HG03060 (cell line): Measurements from ENCODE around the gene KCNJ5.

Source experiments
- ATAC-seq: cut with Tn5 transposase; IDR thresholded peaks from one replicate; pipeline ENCODE4 v1.9.1; 2021; ENCODE audit warnings: low read depth, moderate number of reproducible peaks; ENCODE audit not compliant: unreplicated experiment

The KCNJ5 gene

DNA sequence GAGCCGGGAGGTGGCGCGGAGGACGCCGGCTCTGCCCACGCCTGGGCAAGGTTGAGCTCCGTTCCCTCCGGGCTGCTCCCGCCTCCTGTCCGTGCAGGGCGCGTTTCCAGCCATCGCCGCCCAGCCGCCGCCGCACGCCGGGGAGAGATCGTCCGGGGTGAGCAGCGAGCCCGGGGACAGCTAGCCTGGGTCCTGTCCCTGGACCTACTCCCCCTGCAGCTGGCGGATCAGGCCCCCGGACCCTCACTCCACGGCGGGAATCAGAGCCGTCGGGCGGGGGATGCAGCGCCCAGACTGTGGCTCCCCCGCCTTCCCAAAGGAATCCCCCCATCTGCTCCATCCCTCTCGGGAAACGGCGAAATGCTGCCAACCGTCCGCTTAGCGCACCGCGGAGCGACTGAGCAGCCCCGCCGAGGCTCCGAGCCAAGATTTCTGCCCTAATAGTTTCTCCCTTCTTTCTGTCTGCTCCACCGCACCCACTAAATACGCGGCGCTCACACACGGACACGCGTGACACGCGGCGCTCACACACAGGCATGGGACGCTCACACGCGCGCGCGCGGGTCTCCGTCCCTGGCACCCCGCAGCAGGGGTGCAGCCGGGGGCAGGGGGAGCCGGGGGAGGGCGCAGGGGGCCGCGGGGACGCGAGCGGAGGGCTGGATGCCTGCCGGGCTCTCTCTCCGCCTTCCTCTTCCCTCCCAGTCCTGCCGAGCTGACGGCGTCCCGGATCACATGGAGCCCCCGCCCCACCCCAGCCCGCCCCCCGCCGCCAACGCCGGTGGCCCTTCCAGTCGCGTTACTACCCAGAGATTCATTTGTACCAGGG lies at the start of gene KCNJ5:
TSS of gene KCNJ5 (plus strand) at position 814 of the 826 bp plus-strand sequence. CDS start 19,918 bp downstream, outside the sequence.
- no peak for ATAC-seq

- peak; percentile 62 for ATAC-seq
Observed at GRCh38 chr11:128841461-128842072, 49.6 kb upstream of the KCNJ5 start.

DNA sequence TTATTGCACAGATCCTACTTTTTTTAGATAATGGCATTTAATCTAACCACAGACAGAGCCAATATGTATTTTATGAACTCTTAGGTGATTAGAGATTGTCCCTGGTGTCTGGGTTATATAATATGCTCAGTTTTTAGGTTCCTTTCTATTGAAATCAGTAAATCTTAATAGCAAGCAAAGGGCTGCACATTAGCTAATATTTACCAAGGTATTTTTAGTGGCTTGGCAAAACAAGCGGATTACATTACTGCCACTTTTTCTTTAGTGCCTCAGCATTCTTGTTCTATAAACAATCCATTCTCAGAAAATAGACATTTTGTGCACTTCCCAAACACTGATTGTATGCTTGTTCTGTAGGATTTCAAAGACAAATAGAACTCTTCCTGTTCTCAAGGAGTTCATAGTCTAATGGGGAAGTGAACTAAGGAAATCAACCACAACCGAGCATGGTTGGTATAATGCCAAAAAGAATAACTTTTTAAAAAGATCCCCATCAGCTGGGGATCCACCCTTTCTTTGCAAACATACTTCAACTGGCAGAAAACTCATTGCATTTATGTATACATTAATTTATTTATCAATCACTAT lies 47.9 kb upstream of the KCNJ5 start:
- no peak for ATAC-seq

DNA sequence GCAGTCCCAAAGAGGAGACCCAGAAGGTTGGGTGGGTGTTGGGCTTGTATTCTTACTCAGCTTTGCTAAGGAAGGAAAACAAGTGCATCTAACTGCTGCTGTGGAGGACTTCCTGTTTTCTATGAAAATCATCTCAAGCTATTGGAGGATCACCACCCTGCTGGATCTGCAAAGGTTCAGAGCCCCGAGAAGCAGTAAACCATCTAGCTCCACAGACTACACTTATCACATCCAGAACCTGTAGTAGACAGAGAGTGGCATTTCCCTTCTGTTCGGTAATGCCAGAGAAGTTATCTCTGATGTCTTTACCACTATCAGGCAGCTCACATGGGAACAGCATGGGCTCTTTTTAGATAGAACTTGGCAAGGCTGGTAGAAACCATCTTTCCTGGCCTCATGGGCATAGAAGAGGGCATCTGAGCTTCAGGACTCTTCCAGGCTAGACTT lies 45.8 kb upstream of the KCNJ5 start:
- ATAC-seq = no peak

GRCh38 chr11:128846985-128847384 lies 44.2 kb upstream of the KCNJ5 start:
- no peak for ATAC-seq

DNA sequence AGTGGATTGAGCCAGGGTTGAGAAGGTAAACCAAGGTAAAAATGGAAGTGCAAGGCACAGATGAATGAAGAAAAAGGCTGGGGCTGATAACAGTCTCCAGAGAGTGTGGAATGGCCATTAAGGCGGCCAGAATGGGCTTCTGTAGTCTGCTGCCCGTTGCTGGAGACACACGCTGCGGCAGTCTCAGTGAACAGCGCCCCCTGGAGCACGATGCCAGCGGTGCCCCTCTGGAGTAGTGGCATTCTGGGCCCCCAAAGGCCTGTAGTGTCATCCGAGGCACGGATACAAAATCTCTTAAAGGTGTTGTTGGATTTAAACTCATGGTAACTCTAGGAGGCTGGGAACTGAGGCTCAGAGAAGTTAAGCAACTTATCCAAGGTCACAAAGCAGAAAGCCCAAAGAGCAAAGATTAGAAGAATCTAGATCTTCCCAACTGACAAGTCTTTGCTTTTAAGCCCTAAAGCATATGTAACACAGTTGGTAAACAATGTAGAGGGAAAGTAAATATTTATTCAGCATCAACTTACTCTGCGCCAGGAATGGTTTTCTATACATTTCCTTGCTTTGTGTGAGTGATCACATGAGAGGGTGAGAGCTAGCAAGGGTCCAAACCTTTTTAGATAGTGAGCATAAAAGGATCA lies 42.2 kb upstream of the KCNJ5 start:
- ATAC-seq = no peak

DNA sequence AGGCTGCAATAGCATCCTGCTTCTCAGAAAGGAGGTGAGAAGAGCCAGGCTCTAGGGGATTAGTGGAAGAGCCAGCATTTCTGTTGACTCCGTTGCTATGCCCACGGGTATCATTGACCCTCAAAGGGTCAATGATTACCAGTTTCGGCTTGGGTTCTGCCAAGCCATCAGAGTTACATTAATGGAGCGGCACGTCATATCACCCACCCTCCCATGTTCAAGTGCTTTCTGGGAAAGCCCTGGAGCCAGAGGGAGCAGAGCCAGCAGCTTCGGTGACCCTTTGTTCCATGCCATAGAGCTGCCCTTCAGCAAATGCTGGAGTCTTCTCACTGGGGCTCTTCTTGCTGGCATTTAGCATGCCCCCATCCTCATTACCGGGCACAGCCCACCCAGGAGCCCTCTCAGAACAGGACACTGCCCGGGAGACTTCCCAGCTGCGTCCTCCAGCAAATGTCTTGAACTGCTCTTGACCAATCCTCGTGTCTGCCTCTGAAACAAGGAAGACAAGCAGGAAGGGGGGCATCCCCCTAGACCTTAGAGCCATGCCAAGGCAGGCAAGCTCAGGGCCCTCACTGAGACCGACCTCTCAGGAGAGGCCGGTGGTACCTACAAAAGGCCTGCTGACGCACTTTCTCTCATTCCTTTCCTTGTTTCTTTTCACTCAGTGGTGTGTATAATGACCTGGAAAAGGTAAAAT lies 38.7 kb upstream of the KCNJ5 start:
- ATAC-seq = no peak

GRCh38 chr11:128853559-128853958 lies 37.6 kb upstream of the KCNJ5 start:
- ATAC-seq = no peak

DNA sequence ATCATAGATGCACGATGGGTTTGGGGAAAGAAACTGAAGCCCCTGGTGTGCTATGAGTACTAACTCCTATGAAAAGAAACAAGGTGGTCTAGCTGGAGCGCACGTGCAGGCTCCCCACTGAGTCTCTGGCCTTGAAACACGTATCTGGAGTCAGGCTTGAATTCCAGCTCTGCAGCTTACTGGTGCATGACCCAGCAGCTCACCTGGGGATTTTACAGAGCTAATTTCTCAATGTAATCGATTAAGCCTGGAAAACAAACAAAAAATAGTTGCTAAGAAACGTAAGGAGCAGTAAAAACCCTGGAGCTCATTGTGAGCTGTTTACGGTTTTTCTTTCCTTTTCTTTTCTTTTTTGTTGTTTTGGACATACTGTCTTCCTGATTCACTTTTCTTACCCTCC lies 36.3 kb upstream of the KCNJ5 start:
- ATAC-seq = no peak

DNA sequence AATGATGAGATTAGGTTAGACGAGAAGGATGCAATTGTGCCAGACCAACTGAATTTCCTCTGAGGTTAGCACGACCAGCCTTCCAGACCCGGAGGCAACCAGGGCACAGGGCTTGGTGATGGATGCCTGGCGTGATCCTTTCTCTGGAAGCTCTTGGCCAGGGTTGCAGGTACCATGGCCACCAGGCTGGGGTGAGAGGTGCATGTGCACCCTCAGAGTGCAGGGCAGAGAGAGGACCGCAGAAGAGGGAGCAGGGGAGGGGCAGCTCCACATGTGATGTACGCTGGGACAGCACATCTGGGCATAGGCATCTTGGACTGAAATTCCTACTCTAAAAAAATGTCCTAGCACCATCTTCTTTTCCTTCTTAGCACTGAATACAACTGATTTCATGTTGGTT lies 34.9 kb upstream of the KCNJ5 start:
- no peak for ATAC-seq

- no peak for ATAC-seq
Observed at GRCh38 chr11:128857341-128857740, 33.8 kb upstream of the KCNJ5 start.

DNA sequence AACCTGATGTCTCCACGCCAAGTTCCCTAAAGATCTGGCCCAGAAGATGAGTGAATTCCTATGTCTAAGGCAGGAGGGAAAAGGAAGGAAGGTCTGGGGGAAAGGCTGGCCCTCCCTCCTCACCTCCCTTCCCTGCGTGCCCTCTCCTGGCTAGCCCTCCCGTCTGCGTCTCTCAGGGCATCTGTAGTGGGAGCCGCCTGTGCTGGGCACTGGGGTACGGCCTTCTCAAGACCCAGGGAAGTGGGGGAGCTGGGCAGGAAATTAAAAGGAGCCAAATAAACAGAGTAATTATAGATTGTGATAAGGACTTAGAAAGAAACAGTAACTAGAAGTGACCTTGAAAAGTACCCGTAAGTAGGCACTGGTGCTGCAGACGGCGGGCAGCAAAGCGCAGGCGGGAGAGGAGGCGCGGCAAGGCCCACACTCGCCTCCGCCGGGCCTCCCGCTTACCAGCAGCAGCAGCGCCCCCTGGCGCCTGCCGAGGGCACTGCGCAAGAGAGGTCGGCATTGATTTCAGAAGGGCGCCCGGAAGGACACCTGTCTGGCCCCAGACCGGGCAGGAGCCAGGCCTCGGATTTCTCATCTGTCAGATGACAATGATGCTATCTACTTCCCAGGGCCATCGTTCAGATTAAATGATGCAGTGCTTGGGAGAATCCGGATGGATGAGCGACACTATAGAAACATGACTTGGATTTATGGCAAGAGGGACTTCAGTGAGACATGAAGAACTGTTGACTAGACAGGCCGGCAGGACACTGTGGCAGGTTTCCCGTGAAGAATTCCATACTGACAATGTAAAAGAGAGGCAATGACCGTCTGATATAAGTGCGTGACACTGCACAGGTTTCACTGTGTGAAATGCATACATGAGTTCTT lies 31.4 kb upstream of the KCNJ5 start:
- ATAC-seq = peak; percentile 70

DNA sequence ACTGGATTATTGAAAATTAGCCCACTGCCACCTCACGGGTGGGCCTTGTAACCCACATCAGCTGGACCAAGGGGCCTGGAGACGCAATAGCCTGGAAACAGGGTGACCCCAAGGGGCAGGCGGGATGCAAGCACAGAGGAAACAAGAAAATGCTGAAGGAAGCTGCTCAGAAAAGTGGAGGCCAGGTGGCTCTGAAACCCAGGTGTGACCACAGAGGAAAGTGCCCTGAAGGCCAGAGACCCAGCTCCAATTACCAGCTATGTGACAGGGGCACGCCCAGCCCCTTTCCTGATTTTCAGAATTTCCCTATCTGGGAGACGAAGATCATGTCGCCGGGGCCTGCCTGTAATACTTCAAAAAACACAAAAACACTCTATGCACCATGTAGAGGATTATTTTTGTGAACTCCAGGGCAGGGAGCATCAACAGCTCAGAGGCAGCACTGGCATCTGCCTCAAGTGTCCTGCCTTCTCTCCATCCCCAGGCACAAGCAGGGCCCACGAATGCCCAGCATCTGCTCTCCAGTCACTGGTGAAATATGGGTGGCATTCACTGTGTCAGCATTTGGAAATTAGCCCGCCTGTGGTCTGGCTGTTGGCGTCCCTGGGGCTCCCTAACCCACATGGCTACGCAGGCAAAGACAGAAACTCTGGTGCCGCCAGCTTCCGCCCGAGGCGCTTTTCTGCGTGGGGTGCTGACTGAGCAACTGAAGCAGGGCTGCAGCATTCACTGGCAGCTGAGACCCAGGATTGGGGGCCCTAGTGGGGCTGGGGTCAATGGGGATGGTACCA lies 30.4 kb upstream of the KCNJ5 start:
- ATAC-seq = no peak

DNA sequence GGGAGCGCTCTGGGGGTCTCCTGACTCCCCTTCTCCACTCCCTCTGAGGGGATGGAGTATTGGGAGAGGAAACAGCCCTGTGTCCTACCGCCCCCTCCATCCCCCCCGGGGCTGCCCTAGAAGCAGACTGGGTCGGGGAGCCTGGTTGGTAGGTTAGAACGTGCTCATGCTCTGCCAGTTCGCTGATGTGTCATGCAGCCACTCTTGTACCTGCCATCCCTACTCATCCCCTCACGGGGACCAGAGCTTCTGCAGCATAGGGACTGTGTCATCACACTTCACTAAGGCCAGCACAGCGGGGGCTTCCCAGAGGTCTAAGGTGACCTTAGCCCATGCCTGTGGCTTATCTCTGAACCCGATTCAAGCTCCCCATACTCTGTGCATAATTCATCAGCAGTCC lies 28.8 kb upstream of the KCNJ5 start:
- ATAC-seq = no peak

DNA sequence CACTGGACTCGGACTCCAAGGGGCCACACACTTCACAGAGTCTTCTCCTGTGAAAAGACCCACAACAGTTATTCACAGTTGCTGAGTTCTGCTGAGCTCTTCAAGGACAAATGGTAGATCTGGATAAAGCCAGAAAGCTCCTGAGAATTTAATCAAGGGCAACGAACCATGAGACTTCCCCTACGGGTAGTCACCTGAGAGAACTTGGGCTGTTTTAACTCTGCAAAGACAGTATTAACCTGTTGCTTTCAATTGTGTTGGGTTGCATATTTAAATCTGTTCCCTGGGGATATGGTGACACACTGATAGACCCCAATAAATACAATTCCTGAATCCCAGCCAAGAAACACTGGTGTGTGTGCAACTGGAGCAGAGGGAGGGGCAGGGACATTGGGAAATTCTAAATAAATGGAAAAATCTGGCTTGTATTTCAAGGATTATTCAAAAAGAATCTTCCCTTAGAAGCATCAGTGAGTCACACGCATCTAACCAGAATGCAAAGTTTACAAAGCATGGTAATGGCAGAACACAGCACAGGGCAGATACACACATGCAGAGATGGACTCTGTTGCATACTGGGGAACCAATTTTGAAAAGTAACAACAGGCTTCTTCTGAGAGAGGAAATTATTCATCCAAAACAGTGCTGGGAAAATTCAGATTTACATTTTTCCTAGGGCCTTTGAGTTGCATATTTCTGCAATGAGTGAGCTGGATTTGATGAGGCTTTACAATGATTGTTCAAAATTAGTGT lies 28.1 kb upstream of the KCNJ5 start:
- ATAC-seq = no peak

GRCh38 chr11:128865490-128865889 lies 25.7 kb upstream of the KCNJ5 start:
- ATAC-seq = no peak

DNA sequence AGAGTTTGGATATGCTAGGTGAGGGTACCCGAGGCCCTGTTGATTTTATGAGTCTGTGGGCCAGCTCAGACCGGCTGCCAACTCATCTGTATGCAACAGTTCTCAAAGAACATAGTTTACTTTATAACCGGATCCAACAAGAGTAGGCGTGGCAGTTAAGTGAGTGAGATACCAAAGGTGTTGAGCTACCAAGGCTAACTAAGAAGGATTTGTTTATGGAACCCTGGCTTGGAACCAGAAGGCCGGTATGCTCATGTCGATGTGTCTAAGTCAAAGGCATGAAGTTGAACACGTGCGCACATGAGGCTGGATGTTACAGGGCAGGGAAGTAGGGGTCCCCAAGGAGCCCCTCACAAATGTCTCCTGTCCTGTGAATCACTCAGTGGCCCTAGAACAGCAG lies 23.9 kb upstream of the KCNJ5 start, which contains the start of gene KCNJ1:
TSS of gene KCNJ1 (minus strand) at position 20 of the 400 bp plus-strand sequence. CDS start 27,053 bp downstream, outside the sequence.
- no peak for ATAC-seq
